B cell (primary cell): ENCODE results near the gene VPS13D. TPM values are rescaled to one million over a fixed set of nuclear protein-coding genes. Genes with fewer than 3 reads are reported as not detected.

Source experiments
- ATAC-seq: fragments of 200-7000 bp; cut with Tn5 transposase; one replicate; pipeline ENCODE4 v1.10.0; 2021; ENCODE audit warnings: low read depth, mild to moderate bottlenecking, moderate number of reproducible peaks, moderate library complexity
- CTCF ChIA-PET: fragments of 350-600 bp; sonication (Branson Sonifier 250); formaldehyde crosslinking; loops from one replicate; lab custom pipeline; 2021; ENCODE audit warnings: antibody characterized with exemption, inconsistent platforms; lab: Charles Lee
- POLR2A ChIA-PET: fragments of 350-600 bp; sonication (Branson Sonifier 250); formaldehyde crosslinking; loops from one replicate; lab custom pipeline; 2021; ENCODE audit warnings: antibody characterized with exemption; lab: Charles Lee
- DNase-seq: peaks from one replicate; pipeline ENCODE4 v3.0.0; 2013
- H2AFZ ChIP-seq: 2 replicates; pipeline ENCODE4 v1.6.1; 2012; ENCODE audit warnings: mild to moderate bottlenecking, low read depth, low read length; ENCODE audit not compliant: insufficient read depth, poor library complexity, severe bottlenecking
- H3K27ac ChIP-seq, 2 donors: 1 replicate in 1 of 2; 2 replicates in 1 of 2; pipeline ENCODE4 v1.5.1; 2012 to 2013; ENCODE audit warnings: low read length in 2 of 2, mild to moderate bottlenecking in 2 of 2, moderate library complexity in 1 of 2
- H3K27me3 ChIP-seq, 4 experiments: fragments of 200-600 bp in 1 of 4; sonication (generic) in 1 of 4; replicated peaks in 1 of 4; 1 replicate in 2 of 4; 2 replicates in 2 of 4; pipeline versions ENCODE4 v1.6.1 to v1.7.0; 2013 to 2016; ENCODE audit warnings: low read length in 3 of 4, mild to moderate bottlenecking in 2 of 4, mixed read lengths in 1 of 4, moderate library complexity in 1 of 4; ENCODE audit not compliant: insufficient read depth in 4 of 4, control insufficient read depth in 3 of 4; ENCODE audit errors: control extremely low read depth in 1 of 4
- H3K36me3 ChIP-seq, 2 experiments: replicated peaks in 1 of 2; 1 replicate in 1 of 2; 2 replicates in 1 of 2; pipeline versions ENCODE4 v1.6.1 to v1.7.1; 2013; ENCODE audit warnings: low read length in 1 of 2; ENCODE audit not compliant: insufficient read depth in 2 of 2, control insufficient read depth in 1 of 2; ENCODE audit errors: control extremely low read depth in 1 of 2, extremely low read depth in 1 of 2
- H3K4me1 ChIP-seq, 2 donors: fragments of 200-600 bp in 1 of 2; sonication (generic) in 1 of 2; 1 replicate in 1 of 2; 2 replicates in 1 of 2; pipeline versions ENCODE4 v1.5.1 to v1.6.1; 2013 to 2017; ENCODE audit warnings: low read length in 2 of 2; ENCODE audit not compliant: control insufficient read depth in 2 of 2, insufficient read depth in 2 of 2
- H3K4me2 ChIP-seq: replicated peaks from 2 replicates; pipeline ENCODE3; 2012; ENCODE audit warnings: mild to moderate bottlenecking, low read depth, low read length; ENCODE audit not compliant: poor library complexity, severe bottlenecking
- H3K4me3 ChIP-seq, 5 experiments: fragments of 200-600 bp in 1 of 5; sonication (generic) in 1 of 5; 1 replicate in 3 of 5; 2 replicates in 2 of 5; pipeline versions ENCODE4 v1.5.1 to v1.7.0; 2011 to 2016; ENCODE audit warnings: low read length in 4 of 5, mild to moderate bottlenecking in 4 of 5, low read depth in 2 of 5, control low read depth in 1 of 5, moderate library complexity in 1 of 5; ENCODE audit not compliant: insufficient read depth in 1 of 5; ENCODE audit errors: control extremely low read depth in 1 of 5, extremely low read depth in 1 of 5
- H3K79me2 ChIP-seq: fragments of 200-600 bp; sonication (generic); one replicate; pipeline ENCODE4 v1.6.0; 2016; ENCODE audit warnings: low read length; ENCODE audit not compliant: control insufficient read depth, insufficient read depth
- H3K9ac ChIP-seq: fragments of 200-600 bp; sonication (generic); 2 replicates; pipeline ENCODE4 v1.6.1; 2017; ENCODE audit warnings: mild to moderate bottlenecking, low read length, moderate library complexity
- H3K9me3 ChIP-seq, 3 donors: one replicate each; pipeline versions ENCODE4 v1.6.1 to v1.7.1; 2013; ENCODE audit warnings: low read length in 2 of 3; ENCODE audit not compliant: control insufficient read depth in 2 of 3, insufficient read depth in 1 of 3; ENCODE audit errors: control extremely low read depth in 1 of 3
- H4K20me1 ChIP-seq: 2 replicates; pipeline ENCODE4 v1.6.0; 2012; ENCODE audit warnings: mild to moderate bottlenecking, low read length; ENCODE audit not compliant: insufficient read depth, control insufficient read depth, poor library complexity, severe bottlenecking
- H3K27ac Mint-ChIP-seq: one replicate; pipeline ENCODE4 v1.8.0; 2021; ENCODE audit warnings: mixed read lengths
- H3K27me3 Mint-ChIP-seq: one replicate; pipeline ENCODE4 v1.8.0; 2021; ENCODE audit warnings: mixed read lengths
- H3K4me1 Mint-ChIP-seq: one replicate; pipeline ENCODE4 v1.8.0; 2021; ENCODE audit warnings: mixed read lengths
- H3K4me3 Mint-ChIP-seq: one replicate; pipeline ENCODE4 v1.8.0; 2021; ENCODE audit warnings: mixed read lengths
- H3K9me3 Mint-ChIP-seq: one replicate; pipeline ENCODE4 v1.8.0; 2022; ENCODE audit warnings: mixed read lengths; ENCODE audit not compliant: insufficient read depth
- EZH2 ChIP-seq: IDR thresholded peaks from 2 replicates; pipeline ENCODE4 v1.6.1; 2012; ENCODE audit warnings: borderline replicate concordance, low read depth, mild to moderate bottlenecking, moderate library complexity, low read length; ENCODE audit not compliant: insufficient read depth, poor library complexity, severe bottlenecking
- WGBS: methylation state at CpG from one replicate; pipeline ENCODE4 v1.1.5; 2013; ENCODE audit warnings: missing lambda C conversion rate; ENCODE audit not compliant: insufficient coverage; 5-methylcytosine and 5-hydroxymethylcytosine counted together
- intact Hi-C: fragments of 100-400 bp; cut with micrococcal nuclease; formaldehyde crosslinking; loops from one replicate; pipeline ENCODE4 v1.10.0; 2022
- polyA plus RNA-seq: library from polyadenylated mRNA; depleted of rRNA; stranded (reverse); fragments of >200 nt; gene quantifications from 2 replicates; pipeline ENCODE4 v1.2.3, GENCODE V29; 2012
- total RNA-seq, 2 donors: library from RNA; stranded (reverse); fragments of 120-200 nt in 1 of 2; gene quantifications; 1 replicate in 1 of 2; 2 replicates in 1 of 2; pipeline versions ENCODE4 v1.2.3 to v1.2.4, GENCODE V29; 2013 to 2022
- TF ChIP-seq, protein P1 (sequence below): fragments of 200-600 bp; IDR thresholded peaks from one replicate; pipeline ENCODE4 v1.8.0; 2022; ENCODE audit warnings: antibody characterized with exemption, mild to moderate bottlenecking

The VPS13D gene
- total and polyA plus RNA-seq, 2 donors (not counting 1 experiment from before 2014, with no cell fraction given), result 29.9 to 104 TPM

- H3K27ac Mint-ChIP-seq, result no peak overlapping the region
- no peaks in the 10 kb centered on the region for H3K79me2 ChIP-seq
- no peak overlapping the region for H3K4me3 Mint-ChIP-seq
- no peaks in the 10 kb centered on the region for H3K27me3 ChIP-seq
- TF ChIP-seq, protein P1, sequence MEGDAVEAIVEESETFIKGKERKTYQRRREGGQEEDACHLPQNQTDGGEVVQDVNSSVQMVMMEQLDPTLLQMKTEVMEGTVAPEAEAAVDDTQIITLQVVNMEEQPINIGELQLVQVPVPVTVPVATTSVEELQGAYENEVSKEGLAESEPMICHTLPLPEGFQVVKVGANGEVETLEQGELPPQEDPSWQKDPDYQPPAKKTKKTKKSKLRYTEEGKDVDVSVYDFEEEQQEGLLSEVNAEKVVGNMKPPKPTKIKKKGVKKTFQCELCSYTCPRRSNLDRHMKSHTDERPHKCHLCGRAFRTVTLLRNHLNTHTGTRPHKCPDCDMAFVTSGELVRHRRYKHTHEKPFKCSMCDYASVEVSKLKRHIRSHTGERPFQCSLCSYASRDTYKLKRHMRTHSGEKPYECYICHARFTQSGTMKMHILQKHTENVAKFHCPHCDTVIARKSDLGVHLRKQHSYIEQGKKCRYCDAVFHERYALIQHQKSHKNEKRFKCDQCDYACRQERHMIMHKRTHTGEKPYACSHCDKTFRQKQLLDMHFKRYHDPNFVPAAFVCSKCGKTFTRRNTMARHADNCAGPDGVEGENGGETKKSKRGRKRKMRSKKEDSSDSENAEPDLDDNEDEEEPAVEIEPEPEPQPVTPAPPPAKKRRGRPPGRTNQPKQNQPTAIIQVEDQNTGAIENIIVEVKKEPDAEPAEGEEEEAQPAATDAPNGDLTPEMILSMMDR, result no peak
- H3K4me1 Mint-ChIP-seq, result peaks cover 47% of the 10 kb centered on the region
- WGBS, result no CpG with 5 or more reads among the region's 12 CpGs
- H4K20me1 ChIP-seq, result no peaks in the 10 kb centered on the region
- H3K36me3 ChIP-seq, result peaks cover 0 to 15% of the 10 kb centered on the region in 2 experiments
- H2AFZ ChIP-seq, result no peak overlapping the region
- H3K4me2 ChIP-seq, result no peak overlapping the region
- H3K9me3 Mint-ChIP-seq, result peaks cover 3% of the 10 kb centered on the region
- DNase-seq, result no peak
- peaks cover 0 to 5% (median 0%) of the 10 kb centered on the region in 3 donors for H3K9me3 ChIP-seq
- ChIA-PET CTCF (interaction anchor here (0.6 kb wide), 1 partner anchor 66 kb away, joined by 3 read pairs; no protein-coding TSS in a partner anchor), POLR2A (no interaction called here)
- H3K27ac ChIP-seq, result no peak overlapping the region
- peaks cover 33 to 44% of the 10 kb centered on the region in 2 donors for H3K4me1 ChIP-seq
- intact Hi-C loops, result no loop called here
- no peak overlapping the region for H3K4me3 ChIP-seq
- H3K27me3 Mint-ChIP-seq, result no peaks in the 10 kb centered on the region
- ATAC-seq, result no peak
- H3K9ac ChIP-seq, result no peak overlapping the region
Measured at GRCh38 chr1:12436817-12437599, 207.2 kb downstream of the VPS13D start.

DNA sequence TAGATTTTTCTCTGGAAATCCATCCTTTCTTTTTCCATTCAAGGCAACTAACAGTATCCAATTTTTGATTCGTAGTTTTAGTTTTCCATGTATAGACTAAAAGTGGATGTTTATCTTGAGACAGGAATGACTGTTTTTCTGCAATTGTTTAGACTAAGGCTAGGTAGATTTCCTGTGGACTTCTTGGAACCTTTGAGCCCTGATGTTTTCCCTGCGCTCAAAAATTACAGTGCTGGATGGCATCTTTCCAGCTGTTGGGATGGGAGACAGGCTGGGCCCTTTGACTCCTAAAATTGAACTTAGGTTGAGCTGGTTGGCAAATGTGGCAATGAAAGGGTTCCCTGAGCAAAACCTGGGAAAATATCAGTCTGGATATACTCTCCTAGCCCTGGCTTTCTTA lies 207.8 kb downstream of the VPS13D start:
- no peak overlapping the region for H3K9ac ChIP-seq
- WGBS, result 100% methylated on average over 1 of the region's 2 CpGs
- no peak overlapping the region for H3K4me3 Mint-ChIP-seq
- no peak overlapping the region for H3K27ac Mint-ChIP-seq
- peaks cover 3% of the 10 kb centered on the region for H3K9me3 Mint-ChIP-seq
- no peaks in the 10 kb centered on the region for H3K27me3 ChIP-seq
- peaks cover 33 to 44% of the 10 kb centered on the region in 2 donors for H3K4me1 ChIP-seq
- H3K36me3 ChIP-seq, result peaks cover 0 to 15% of the 10 kb centered on the region in 2 experiments
- CTCF ChIA-PET, result interaction anchor here (0.6 kb wide), 1 partner anchor 65 kb away, joined by 3 read pairs; no protein-coding TSS in a partner anchor
- intact Hi-C loops, result no loop called here
- no peak overlapping the region for H3K4me3 ChIP-seq
- TF ChIP-seq EZH2, result no peak
- TF ChIP-seq, protein P1, result no peak
- H3K27ac ChIP-seq, result no peak overlapping the region
- peaks cover 0 to 5% (median 0%) of the 10 kb centered on the region in 3 donors for H3K9me3 ChIP-seq
- DNase-seq (no peak), ATAC-seq (no peak)
- no peaks in the 10 kb centered on the region for H3K27me3 Mint-ChIP-seq
- H3K79me2 ChIP-seq, result no peaks in the 10 kb centered on the region
- no peaks in the 10 kb centered on the region for H4K20me1 ChIP-seq
- H3K4me1 Mint-ChIP-seq, result peaks cover 47% of the 10 kb centered on the region
- no peak overlapping the region for H3K4me2 ChIP-seq
- POLR2A ChIA-PET, result no interaction called here
- H2AFZ ChIP-seq, result no peak overlapping the region
